HepG2 (cell line): ENCODE data around the gene BSG. TPM values are rescaled to one million over a fixed set of nuclear protein-coding genes. Genes with fewer than 3 reads are reported as not detected.

Experiments
- ATAC-seq: fragments of 200-7000 bp; cut with Tn5 transposase; 3 replicates; pipeline ENCODE4 v1.9.1; 2020; ENCODE audit warnings: mild to moderate bottlenecking, moderate library complexity
- BruUV-seq: library from RNA; stranded (reverse); fragments of 400-500 nt; replicated peaks from 2 replicates; lab custom pipeline; 2021; lab: Mats Ljungman, UMichigan
- CTCF ChIA-PET: fragments of 300-600 bp; formaldehyde crosslinking; extraction: SDS; loops from one replicate; lab custom pipeline; 2021; ENCODE audit warnings: low total read pairs, inconsistent platforms, low intra/inter-chr PET ratio; lab: Yijun Ruan, JAX
- POLR2A ChIA-PET: fragments of 350-600 bp; sonication (Branson Sonifier 250); formaldehyde crosslinking; loops from one replicate; lab custom pipeline; 2020; ENCODE audit warnings: antibody characterized with exemption, inconsistent platforms; lab: Yijun Ruan, JAX
- DNase-seq: peaks from one replicate; pipeline ENCODE4 v3.0.0-alpha.2; 2015; ENCODE audit warnings: low spot score
- FAIRE-seq: peaks from 3 replicates; lab custom pipeline; 2011; peaks lifted over from hg19 to GRCh38; lab: Jason Lieb, UNC
- H2AFZ ChIP-seq: one replicate; pipeline ENCODE4 v1.6.1; 2011; ENCODE audit warnings: low read length, inconsistent platforms
- H3K27ac ChIP-seq: fragments of 300-600 bp; 3 replicates; pipeline ENCODE4 v1.8.0; 2011; ENCODE audit warnings: mixed run types, mild to moderate bottlenecking, mixed read lengths, low read length, inconsistent platforms; ENCODE audit not compliant: insufficient read depth; ENCODE audit errors: extremely low read length
- H3K27me3 ChIP-seq, 2 experiments: fragments of 200-600 bp in 1 of 2; 2 replicates in 1 of 2; 3 replicates in 1 of 2; pipeline versions ENCODE4 v1.6.0 to v1.8.0; 2011; ENCODE audit warnings: low read length in 2 of 2, mild to moderate bottlenecking in 2 of 2, moderate library complexity in 2 of 2, inconsistent platforms in 1 of 2; ENCODE audit not compliant: insufficient read depth in 2 of 2, control insufficient read depth in 1 of 2
- H3K36me3 ChIP-seq, 2 experiments: fragments of 200-600 bp in 1 of 2; replicated peaks in 1 of 2; 2 replicates in 1 of 2; 3 replicates in 1 of 2; pipeline versions ENCODE4 v1.5.1 to v1.8.0; 2011; ENCODE audit warnings: low read length in 2 of 2, inconsistent platforms in 1 of 2; ENCODE audit not compliant: insufficient read depth in 2 of 2, control insufficient read depth in 1 of 2
- H3K4me1 ChIP-seq: 2 replicates; pipeline ENCODE4 v1.5.1; 2012; ENCODE audit warnings: low read length, inconsistent platforms; ENCODE audit not compliant: insufficient read depth
- H3K4me2 ChIP-seq: 2 replicates; pipeline ENCODE4 v1.6.0; 2011; ENCODE audit warnings: low read depth, low read length, inconsistent platforms
- H3K4me3 ChIP-seq, 3 experiments: fragments of 200-600 bp in 1 of 3; sonication (generic), shearing (Covaris generic) in 1 of 3; replicated peaks in 1 of 3; 2 replicates each; pipeline ENCODE4 v1.5.1; 2011 to 2016; ENCODE audit warnings: low read length in 3 of 3, inconsistent platforms in 2 of 3, low read depth in 2 of 3, mild to moderate bottlenecking in 2 of 3, control low read depth in 1 of 3, mixed read lengths in 1 of 3; ENCODE audit not compliant: insufficient read depth in 1 of 3
- H3K79me2 ChIP-seq: one replicate; pipeline ENCODE4 v1.6.1; 2011; ENCODE audit warnings: low read length, inconsistent platforms; ENCODE audit not compliant: insufficient read depth
- H3K9ac ChIP-seq: 2 replicates; pipeline ENCODE4 v1.6.0; 2011; ENCODE audit warnings: mild to moderate bottlenecking, low read depth, low read length, inconsistent platforms; ENCODE audit not compliant: insufficient read depth
- H3K9me3 ChIP-seq: 2 replicates; pipeline ENCODE4 v1.5.1; 2012; ENCODE audit warnings: mild to moderate bottlenecking, low read length
- H4K20me1 ChIP-seq: 2 replicates; pipeline ENCODE4 v1.6.0; 2011; ENCODE audit warnings: inconsistent platforms, mild to moderate bottlenecking, low read length, moderate library complexity; ENCODE audit not compliant: insufficient read depth
- HNRNPL ChIP-seq: fragments of 200-400 bp; formaldehyde crosslinking; IDR thresholded peaks from 2 replicates; pipeline ENCODE4 v1.6.1; 2017; ENCODE audit warnings: mild to moderate bottlenecking, low read depth, low read length
- MTERF4 ChIP-seq: sonication (generic); formaldehyde crosslinking; IDR thresholded peaks from 2 replicates; pipeline ENCODE4 v1.8.0; 2023; ENCODE audit warnings: mild to moderate bottlenecking, missing genetic modification reagents
- POLR2A ChIP-seq, 2 experiments: IDR thresholded peaks; 2 replicates each; pipeline ENCODE4 v1.6.1; 2011; ENCODE audit warnings: low read depth in 2 of 2, low read length in 2 of 2, mild to moderate bottlenecking in 1 of 2, moderate library complexity in 1 of 2; ENCODE audit not compliant: insufficient read depth in 1 of 2
- RXRA ChIP-seq: sonication (generic); formaldehyde crosslinking; IDR thresholded peaks from 2 replicates; pipeline ENCODE4 v1.5.1; 2020; ENCODE audit warnings: missing genetic modification reagents
- TBX3 ChIP-seq: fragments of 450-650 bp; IDR thresholded peaks from 2 replicates; pipeline ENCODE4 v1.6.1; 2017; ENCODE audit warnings: antibody characterized with exemption, mild to moderate bottlenecking, inconsistent platforms, borderline replicate concordance
- ZFX ChIP-seq: sonication (generic); formaldehyde crosslinking; IDR thresholded peaks from 2 replicates; pipeline ENCODE4 v1.4.0; 2020; ENCODE audit warnings: mild to moderate bottlenecking, low read depth, missing genetic modification reagents, moderate library complexity
- ZNF256 ChIP-seq: sonication (generic); formaldehyde crosslinking; conservative IDR thresholded peaks from 2 replicates; pipeline ENCODE4 v1.4.0; 2020; ENCODE audit warnings: missing genetic modification reagents
- ZNF343 ChIP-seq: sonication (generic); formaldehyde crosslinking; IDR thresholded peaks from 2 replicates; pipeline ENCODE4 v1.4.0; 2020; ENCODE audit warnings: mild to moderate bottlenecking, missing genetic modification reagents
- ZNF761 ChIP-seq: sonication (generic); formaldehyde crosslinking; conservative IDR thresholded peaks from 2 replicates; pipeline ENCODE4 v1.4.0; 2020; ENCODE audit warnings: mild to moderate bottlenecking, missing genetic modification reagents
- ZSCAN22 ChIP-seq: sonication (generic); formaldehyde crosslinking; IDR thresholded peaks from 2 replicates; pipeline ENCODE4 v1.4.0; 2020; ENCODE audit warnings: mild to moderate bottlenecking, missing genetic modification reagents
- WGBS: methylation state at CpG from one replicate; pipeline ENCODE4 v1.1.6; 2017; ENCODE audit warnings: low lambda C conversion rate; 5-methylcytosine and 5-hydroxymethylcytosine counted together
- in situ Hi-C: cut with HindIII; loops from 2 replicates; pipeline ENCODE4 v1.10.0; 2017; ENCODE audit warnings: low pct_unique_long_range_greater_than_20kb; ENCODE audit not compliant: extremely low pct_ligation_motif_present
- intact Hi-C: fragments of 100-400 bp; cut with micrococcal nuclease; formaldehyde crosslinking; loops from one replicate; pipeline ENCODE4 v1.10.0; 2022; ENCODE audit not compliant: unreplicated experiment
- polyA plus RNA-seq, 8 experiments: library from polyadenylated mRNA; depleted of rRNA in 3 of 8; stranded (reverse) in 7 of 8; unstranded in 1 of 8; fragments of >200 nt; fragmentation: Illumina TruSeq in 4 of 8; extraction: Trizol in 4 of 8; gene quantifications; 2 replicates each; pipeline versions ENCODE4 v1.2.1 to v1.2.3, GENCODE V29; 2011 to 2016; ENCODE audit warnings: low read depth in 4 of 8, missing spikeins in 1 of 8, mixed read lengths in 1 of 8; ENCODE audit not compliant: insufficient read depth in 1 of 8
- total RNA-seq, 5 experiments: library from RNA; depleted of rRNA; stranded (reverse); fragments of >200 nt; fragmentation: Illumina TruSeq; extraction: Trizol; gene quantifications; 2 replicates each; pipeline ENCODE4 v1.2.3, GENCODE V29; 2016; ENCODE audit warnings: low read depth in 1 of 5

Gene BSG
- total and polyA plus RNA-seq, 2 of the 13 experiments (the other 11 are each of a cell fraction or from before 2014, with no cell fraction given): 309 to 754 TPM

DNA sequence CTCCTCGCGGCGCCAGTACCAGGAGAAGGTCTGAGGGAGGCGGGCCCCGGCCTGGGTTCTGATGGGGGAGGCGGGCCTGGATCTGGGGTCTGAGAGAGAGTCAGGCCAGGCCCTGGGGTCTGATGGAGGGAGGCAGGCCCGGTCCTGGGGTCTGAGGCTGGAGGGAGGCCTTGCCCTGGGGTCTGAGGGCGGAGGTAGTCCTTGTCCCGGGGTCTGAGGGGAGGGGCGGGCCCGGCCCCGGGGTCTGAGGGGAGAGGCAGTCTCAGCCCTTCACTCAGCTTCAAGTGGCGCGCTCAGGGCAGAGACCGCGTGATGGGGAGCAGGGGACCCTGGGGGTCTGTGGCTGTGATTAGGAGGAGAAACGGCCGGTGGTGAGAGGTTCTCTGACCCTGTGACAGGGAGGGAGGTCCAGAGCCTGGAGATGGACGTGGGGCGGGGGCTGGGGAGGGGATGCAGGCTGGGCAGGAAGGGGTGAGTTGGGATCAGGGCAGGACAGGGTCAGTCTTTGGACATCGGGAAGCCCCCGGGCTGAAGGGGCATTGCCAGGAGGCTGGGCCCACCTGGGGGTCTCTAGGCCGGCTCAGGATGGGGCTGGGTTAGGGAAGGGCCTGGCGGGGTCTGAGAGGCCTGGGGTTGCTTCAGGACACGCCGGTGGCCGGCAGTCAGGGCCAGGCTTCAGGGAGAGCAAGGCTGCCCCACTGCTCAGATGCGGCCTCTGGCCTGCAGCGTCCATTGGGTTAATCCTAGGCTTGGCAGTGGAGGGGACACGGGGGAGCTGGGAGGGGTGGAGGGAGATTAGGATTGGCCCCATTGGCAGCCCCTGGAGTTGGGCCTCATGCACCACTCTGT is 36.0 kb downstream of the BSG start:
- CTCF ChIA-PET: no interaction called here
- no peak overlapping the region for H3K4me2 ChIP-seq
- 64% methylated on average over 21 of the region's 30 CpGs for WGBS

DNA sequence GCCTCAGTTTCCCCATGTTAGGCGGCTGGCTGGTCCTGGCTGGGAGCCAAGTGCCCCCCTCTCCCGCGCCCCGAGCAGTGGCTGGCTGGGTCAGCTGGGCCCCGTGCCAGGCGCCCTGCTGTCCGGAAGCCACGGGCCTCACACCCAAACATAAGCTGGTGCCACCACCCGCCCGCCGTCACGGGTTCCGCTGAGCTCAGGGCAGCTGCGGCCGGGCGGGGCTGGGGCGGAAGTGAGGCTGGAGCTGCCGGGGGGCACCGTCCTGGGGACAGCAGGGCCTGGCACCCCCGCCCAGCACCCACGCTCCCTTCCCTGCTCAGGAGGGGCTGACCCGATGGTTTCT is 36.6 kb downstream of the BSG start:
- Histone ChIP-seq H3K9me3 (no peaks in the 10 kb centered on the region), H3K27me3 (no peaks in the 10 kb centered on the region), H2AFZ (no peak overlapping the region), H3K4me1 (no peaks in the 10 kb centered on the region), H4K20me1 (no peaks in the 10 kb centered on the region), H3K79me2 (no peaks in the 10 kb centered on the region), H3K36me3 (no peaks in the 10 kb centered on the region), H3K4me3 (no peak overlapping the region), H3K4me2 (no peak overlapping the region), H3K27ac (no peak overlapping the region), H3K9ac (no peak overlapping the region)
- in situ Hi-C loops (no loop called here), intact Hi-C loops (no loop called here)
- DNase-seq (no peak), ATAC-seq (no peak), FAIRE-seq (no peak)
- CTCF ChIA-PET: no interaction called here
- BruUV-seq: no TSS peak
- no CpG with 5 or more reads among the region's 22 CpGs for WGBS
- TF ChIP-seq ZFX: 0 out of 2 replicates have a peak, but pooled peaks have one; percentile 10
- no peak for TF ChIP-seq ZNF256 (CRISPR knock-in tag)
- TF ChIP-seq TBX3: no peak
- peak; percentile 34; the same call in 1 of the 2 replicates for TF ChIP-seq HNRNPL
- POLR2A ChIA-PET: no interaction called here

More for the DNA sequence above, 36.0 kb downstream of the BSG start:
- H3K9ac ChIP-seq: no peak overlapping the region
- no peak overlapping the region for H3K4me3 ChIP-seq
- in situ Hi-C loops (no loop called here), intact Hi-C loops (no loop called here)
- H3K27me3 ChIP-seq: no peaks in the 10 kb centered on the region
- H3K9me3 ChIP-seq: no peaks in the 10 kb centered on the region
- no peak overlapping the region for H2AFZ ChIP-seq
- no TSS peak for BruUV-seq
- no peaks in the 10 kb centered on the region for H3K36me3 ChIP-seq
- no peaks in the 10 kb centered on the region for H4K20me1 ChIP-seq
- POLR2A ChIA-PET: no interaction called here
- H3K27ac ChIP-seq: no peak overlapping the region
- peak; percentile 24; the same call in 2 of the 3 replicates for ATAC-seq
- TF ChIP-seq MTERF4 (CRISPR knock-in tag) (no peak), POLR2A (IDR thresholded peaks at IDR 0.05; ENCODE audit: insufficient read depth in 1 of 2, low read depth in 2 of 2, low read length in 2 of 2) (no peak), ZSCAN22 (CRISPR knock-in tag) (peak; percentile 69; the same call in 1 of the 2 replicates), RXRA (CRISPR knock-in tag) (no peak), ZNF761 (CRISPR knock-in tag) (no peak), ZNF343 (CRISPR knock-in tag) (no peak)
- FAIRE-seq: no peak
- no peaks in the 10 kb centered on the region for H3K4me1 ChIP-seq
- no peaks in the 10 kb centered on the region for H3K79me2 ChIP-seq
- no peak for DNase-seq
